ENCODE data around the gene OR3A3. TPM values are rescaled to one million over a fixed set of nuclear protein-coding genes. Genes with fewer than 3 reads are reported as not detected.
"Not testable (repeated sequence)": the region's sequence is repeated elsewhere in the genome, so short reads cannot be mapped to it uniquely, and the experiment has no call there.

Gene OR3A3
- total RNA-seq, 1 donor from 2014 or later: not detected

- no peak overlapping the region for H3K4me3 ChIP-seq (ENCODE audit: low read depth, low read length)
- no peak for DNase-seq (ENCODE audit: low read depth)
- no peak for TF ChIP-seq CTCF (conservative IDR thresholded peaks at IDR 0.05; ENCODE audit: low read depth, low read length)
These were observed 29.3 kb downstream of the OR3A3 start for GRCh38 chr17:3440451-3440850.

DNA sequence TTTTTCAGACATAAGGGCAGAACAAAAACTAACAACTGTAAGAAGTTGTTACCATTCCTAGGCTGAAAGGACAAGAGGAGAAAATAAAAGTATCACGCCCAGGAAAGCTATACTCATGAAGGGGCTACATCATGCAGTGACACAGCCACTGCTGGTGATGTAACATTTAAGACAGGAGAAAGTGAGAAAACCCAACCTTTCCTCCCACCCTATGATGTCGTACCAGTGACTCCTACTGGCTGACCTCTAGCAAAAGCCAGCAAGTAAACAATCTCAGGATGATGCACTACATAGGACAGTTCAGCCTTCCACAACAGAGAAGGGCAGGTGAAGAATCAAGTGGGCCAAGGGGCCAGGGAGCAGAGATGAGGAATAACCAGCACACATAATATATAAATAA, 36.5 kb downstream of the OR3A3 start:
- H3K4me3 ChIP-seq (ENCODE audit: low read depth, low read length): no peak overlapping the region
- no peak for DNase-seq (ENCODE audit: low read depth)
- peak; percentile 32 for TF ChIP-seq CTCF (conservative IDR thresholded peaks at IDR 0.05; ENCODE audit: low read depth, low read length)

GRCh38 chr17:3448059-3448665, 37.0 kb downstream of the OR3A3 start:
- DNase-seq (ENCODE audit: low read depth): no peak
- TF ChIP-seq CTCF (conservative IDR thresholded peaks at IDR 0.05; ENCODE audit: low read depth, low read length): no peak

GRCh38 chr17:3466355-3466754, 55.2 kb downstream of the OR3A3 start:
- not testable (repeated sequence) for H3K4me3 ChIP-seq (ENCODE audit: low read depth, low read length); DNase-seq (ENCODE audit: low read depth)

More at GRCh38 chr17:3448059-3448665, 37.0 kb downstream of the OR3A3 start:
- H3K4me3 ChIP-seq (ENCODE audit: low read depth, low read length): no peak overlapping the region

- DNase-seq (ENCODE audit: low read depth): no peak
- TF ChIP-seq CTCF (conservative IDR thresholded peaks at IDR 0.05; ENCODE audit: low read depth, low read length): no peak
- H3K4me3 ChIP-seq (ENCODE audit: low read depth, low read length): no peak overlapping the region
These were observed 58.4 kb downstream of the OR3A3 start for GRCh38 chr17:3469529-3469928.

DNA sequence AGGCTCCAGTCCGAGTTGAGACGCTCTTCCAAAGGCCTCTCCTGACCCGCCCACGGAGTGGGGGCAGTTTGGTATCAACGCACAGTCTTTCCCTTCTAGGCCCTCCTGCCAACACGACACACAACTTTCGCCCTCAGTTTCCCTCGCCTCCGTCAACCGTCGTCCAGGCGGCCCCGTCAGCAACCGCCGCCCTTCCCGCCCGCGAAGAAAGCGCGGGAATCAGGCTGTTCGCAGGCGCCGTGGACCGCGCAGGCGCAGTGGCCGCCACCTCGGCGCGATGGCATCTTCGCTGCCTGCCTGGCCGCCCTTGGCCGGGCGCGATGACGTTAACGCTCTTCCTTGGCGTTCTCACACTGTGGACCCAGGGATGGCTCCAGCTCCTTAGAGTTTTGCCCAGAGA, 60.4 kb downstream of the OR3A3 start, which contains the start of gene SPATA22:
SPATA22 (minus strand) TSS at position 221 of the 400 bp plus-strand sequence. CDS start 2,494 bp downstream, outside the sequence.
- DNase-seq (ENCODE audit: low read depth): no peak
- H3K4me3 ChIP-seq (ENCODE audit: low read depth, low read length): no peak within 1 kb of the TSS
- no peak for TF ChIP-seq CTCF (conservative IDR thresholded peaks at IDR 0.05; ENCODE audit: low read depth, low read length)

- no peak for DNase-seq (ENCODE audit: low read depth)
- H3K4me3 ChIP-seq (ENCODE audit: low read depth, low read length): no peak overlapping the region
- no peak for TF ChIP-seq CTCF (conservative IDR thresholded peaks at IDR 0.05; ENCODE audit: low read depth, low read length)
These were observed 61.0 kb downstream of the OR3A3 start for GRCh38 chr17:3472137-3472536.

Other genes starting within 250 kb of the OR3A3 start
- gene OR1A2, start 213.9 kb upstream of the OR3A3 start, total RNA-seq: not detected in 2 replicates
- not detected in 2 replicates for gene OR1A1, start 203.7 kb upstream of the OR3A3 start, total RNA-seq
- gene OR3A1, start 113.0 kb upstream of the OR3A3 start, total RNA-seq: not detected in 2 replicates
- 1.6 TPM in 1 of 2 replicates, not detected in the other for gene OR3A2, start 25.1 kb upstream of the OR3A3 start, total RNA-seq
- gene OR1E1, start 13.0 kb upstream of the OR3A3 start, total RNA-seq: not detected in 2 replicates
- gene OR1E2, start 22.5 kb downstream of the OR3A3 start, total RNA-seq: not detected in 2 replicates
- 0.07 TPM in 1 of 2 replicates, not detected in the other for gene SPATA22, start 60.4 kb downstream of the OR3A3 start, total RNA-seq
- gene ASPA, start 64.6 kb downstream of the OR3A3 start, total RNA-seq: 0.06 TPM in 1 of 2 replicates, not detected in the other
- 0.36 and 0.46 TPM in 2 replicates for gene TRPV3, start 146.4 kb downstream of the OR3A3 start, total RNA-seq
- 0.87 and 1.7 TPM in 2 replicates for gene TRPV1, start 198.0 kb downstream of the OR3A3 start, total RNA-seq
- gene SHPK, start 224.9 kb downstream of the OR3A3 start, total RNA-seq: 18.1 and 23.5 TPM in 2 replicates
- 5.9 and 18.2 TPM in 2 replicates for gene CTNS, start 225.4 kb downstream of the OR3A3 start, total RNA-seq